ENCODE data around the gene RNF113A.
"Not testable (repeated sequence)": the region's sequence is repeated elsewhere in the genome, so short reads cannot be mapped to it uniquely, and the experiment has no call there.

RNF113A gene

DNA sequence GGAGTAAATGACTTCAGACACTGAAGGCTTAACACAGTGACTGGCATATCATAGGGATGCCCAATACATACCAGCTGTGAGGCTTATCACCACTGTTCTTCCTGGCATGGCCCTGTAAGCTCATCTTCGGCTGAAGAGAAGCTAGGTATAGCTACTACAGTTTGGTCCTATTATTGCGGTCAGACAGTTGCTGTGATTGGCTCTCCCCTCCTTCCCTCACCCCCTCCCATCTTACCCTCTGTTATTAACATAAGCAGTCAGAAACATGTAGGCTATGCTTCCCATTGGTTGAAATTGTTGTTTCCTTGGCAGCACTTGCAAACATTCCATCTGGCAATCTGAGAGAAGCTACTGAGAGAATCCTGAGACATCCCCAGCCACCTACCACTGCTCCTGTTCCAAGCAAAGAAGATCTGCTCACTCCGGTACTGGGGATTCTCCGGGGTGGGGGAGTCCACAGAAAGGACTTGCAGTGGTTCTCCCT lies 24.4 kb upstream of the RNF113A start, which contains the start of gene AKAP14:
Gene AKAP14 (plus strand): TSS at position 51 of the 484 bp plus-strand sequence. CDS start 7,331 bp downstream, outside the sequence.
- no peak for TF ChIP-seq CTCF (conservative IDR thresholded peaks at IDR 0.05; ENCODE audit: low read depth)
- CTCF ChIA-PET, result no interaction called here
- DNase-seq (ENCODE audit: low spot score), result no peak
- H3K27ac ChIP-seq, result no peak within 1 kb of the TSS
- POLR2A ChIA-PET (ENCODE audit: low non-redundant PET), result no interaction called here

GRCh38 chrX:119891961-119892692 lies 20.6 kb upstream of the RNF113A start:
- DNase-seq (ENCODE audit: low spot score); H3K27ac ChIP-seq; POLR2A ChIA-PET (ENCODE audit: low non-redundant PET); CTCF ChIA-PET: not testable (repeated sequence)

GRCh38 chrX:119890626-119891025 lies 19.1 kb upstream of the RNF113A start:
- CTCF ChIA-PET; H3K27ac ChIP-seq; POLR2A ChIA-PET (ENCODE audit: low non-redundant PET); DNase-seq (ENCODE audit: low spot score): not testable (repeated sequence)

GRCh38 chrX:119887721-119888425 lies 16.3 kb upstream of the RNF113A start:
- DNase-seq (ENCODE audit: low spot score), result peak; percentile 20
- TF ChIP-seq CTCF (conservative IDR thresholded peaks at IDR 0.05; ENCODE audit: low read depth), result peak; percentile 26
- CTCF ChIA-PET, result interaction anchor here (1.1 kb wide), 1 partner anchor 96 kb away, joined by 4 read pairs; the partner anchor contains the start of gene RPL39
- H3K27ac ChIP-seq, result no peak overlapping the region
- POLR2A ChIA-PET (ENCODE audit: low non-redundant PET), result no interaction called here

DNA sequence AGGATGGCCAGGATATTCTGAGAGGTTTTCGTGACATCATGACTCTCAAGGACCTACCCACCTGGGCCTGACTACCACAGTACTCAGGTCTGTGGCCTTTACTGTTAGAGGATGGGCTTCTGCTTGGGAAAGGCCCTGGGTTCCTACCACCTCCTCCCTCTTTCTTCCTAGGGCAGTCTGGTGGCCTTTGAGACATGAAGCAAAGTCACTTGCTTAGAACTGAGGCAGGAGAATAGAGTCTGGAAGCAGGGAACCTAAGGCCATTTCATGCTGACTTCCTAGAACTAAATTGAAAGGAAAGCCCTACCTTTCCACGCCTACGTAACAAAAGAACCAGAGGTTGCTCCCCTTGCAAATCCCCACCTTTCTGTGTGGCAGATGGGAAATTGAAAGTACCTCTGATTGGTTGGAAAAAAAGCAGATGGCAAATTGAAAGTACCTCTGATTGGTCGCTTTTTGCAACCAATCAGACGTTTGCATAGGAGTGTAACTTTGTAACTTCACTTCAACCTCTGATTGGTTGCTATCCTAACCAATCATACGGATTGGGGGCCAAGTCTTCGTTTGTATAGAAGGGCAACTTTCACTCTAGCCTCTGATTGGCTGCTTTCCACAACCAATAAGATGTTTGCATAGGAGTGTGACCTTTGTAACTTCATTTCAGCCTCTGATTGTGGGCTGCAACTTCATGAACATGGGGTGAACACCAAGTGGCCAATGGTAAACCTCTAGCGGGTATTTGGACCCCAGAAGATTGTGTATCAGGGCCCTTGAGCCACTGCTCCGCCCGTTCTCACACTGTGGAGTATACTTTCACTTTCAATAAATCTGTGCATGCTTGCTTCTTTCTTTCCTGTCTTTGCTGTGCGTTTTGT lies 14.3 kb upstream of the RNF113A start:
- ChIA-PET POLR2A (ENCODE audit: low non-redundant PET) (no interaction called here), CTCF (no interaction called here)
- TF ChIP-seq CTCF (conservative IDR thresholded peaks at IDR 0.05; ENCODE audit: low read depth), result no peak
- no peak overlapping the region for H3K27ac ChIP-seq
- no peak for DNase-seq (ENCODE audit: low spot score)

DNA sequence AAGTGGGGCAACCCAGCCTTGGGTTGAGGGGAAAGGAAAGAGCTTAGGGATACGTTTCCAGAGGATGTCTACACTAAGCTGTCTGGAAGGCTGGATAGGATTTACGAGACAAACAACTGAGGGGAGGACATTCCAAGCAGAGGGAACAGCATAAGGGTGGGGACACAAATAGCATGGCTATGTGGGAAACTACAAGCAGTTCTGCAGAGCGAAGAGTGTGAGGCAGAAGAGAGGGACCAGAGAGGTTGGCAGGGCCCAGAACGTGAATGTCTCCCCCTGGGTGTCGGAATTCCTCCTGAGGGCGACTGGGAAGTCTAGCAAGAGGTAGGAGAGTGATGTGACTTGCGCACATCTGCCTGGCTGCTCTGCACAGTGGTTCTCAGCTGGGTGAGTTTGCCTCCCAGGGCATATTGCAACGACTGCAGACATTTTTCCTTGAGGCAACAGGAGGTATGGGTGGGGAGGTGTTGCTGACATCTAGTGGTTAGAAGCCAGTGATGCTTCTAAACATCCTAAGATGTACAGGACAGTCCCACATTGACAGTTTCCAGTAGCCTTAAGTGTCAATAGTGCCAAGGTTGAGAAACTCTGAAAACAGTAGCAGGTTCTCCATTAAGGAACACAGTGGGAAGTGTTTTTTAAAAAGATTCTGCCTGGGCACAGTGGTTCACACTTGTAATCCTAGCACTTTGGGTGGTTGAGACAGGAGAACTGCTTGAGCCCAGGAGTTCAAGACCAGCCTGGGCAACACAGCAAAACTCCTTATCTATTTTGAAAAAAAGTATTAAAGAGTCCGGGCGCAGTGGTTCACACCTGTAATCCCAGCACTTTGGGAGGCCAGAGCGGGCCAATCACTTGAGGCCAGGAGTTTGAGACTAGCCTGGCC lies 9.3 kb upstream of the RNF113A start:
- H3K27ac ChIP-seq, result no peak overlapping the region
- CTCF ChIA-PET, result interaction anchor here (0.6 to 0.7 kb wide), 2 partner anchors 9 to 90 kb away, joined by 3 to 4 read pairs; partner anchors contain the start of genes NDUFA1 and RNF113A

More for the DNA sequence above, 9.3 kb upstream of the RNF113A start:
- POLR2A ChIA-PET (ENCODE audit: low non-redundant PET), result no interaction called here
- TF ChIP-seq CTCF (conservative IDR thresholded peaks at IDR 0.05; ENCODE audit: low read depth), result peak; percentile 62
- DNase-seq (ENCODE audit: low spot score), result peak; percentile 50
